ENCODE results near the gene LGI4.

LGI4 gene

GRCh38 chr19:35095667-35096368, 39.0 kb downstream of the LGI4 start:
- H3K4me2 ChIP-seq (ENCODE audit: low read depth, low read length, poor library complexity, severe bottlenecking), result no peak overlapping the region
- no peaks in the 10 kb centered on the region for H3K79me2 ChIP-seq (ENCODE audit: insufficient read depth, low read length)
- no peaks in the 10 kb centered on the region for H3K9me2 ChIP-seq (replicated peaks; ENCODE audit: insufficient read depth, low read length)
- no peak overlapping the region for H3K4me3 ChIP-seq (ENCODE audit: insufficient read depth, low read length, poor library complexity, severe bottlenecking)
- H3K27me3 ChIP-seq (ENCODE audit: low read length), result no peaks in the 10 kb centered on the region
- H4K20me1 ChIP-seq (ENCODE audit: low read depth, low read length), result no peaks in the 10 kb centered on the region
- H3F3A ChIP-seq (ENCODE audit: insufficient read depth), result peaks cover 6% of the 10 kb centered on the region; the same call in 1 of the 2 replicates
- H3K27ac ChIP-seq (ENCODE audit: low read depth, low read length), result no peak overlapping the region
- no peaks in the 10 kb centered on the region for H3K36me3 ChIP-seq (ENCODE audit: low read length)
- TF ChIP-seq EZH2phosphoT487 (conservative IDR thresholded peaks at IDR 0.05; ENCODE audit: low read length) (no peak), CTCF (IDR thresholded peaks at IDR 0.05; ENCODE audit: insufficient read depth, low read length, poor library complexity, severe bottlenecking) (no peak)
- no peak overlapping the region for H2AFZ ChIP-seq (ENCODE audit: low read depth, low read length, severe bottlenecking)
- H3K9ac ChIP-seq (ENCODE audit: low read length), result no peak overlapping the region
- no peaks in the 10 kb centered on the region for H3K9me3 ChIP-seq (ENCODE audit: insufficient read depth, low read length)

- Histone ChIP-seq H3K9me2 (replicated peaks; ENCODE audit: insufficient read depth, low read length) (no peaks in the 10 kb centered on the region), H3K36me3 (ENCODE audit: low read length) (no peaks in the 10 kb centered on the region), H3F3A (ENCODE audit: insufficient read depth) (peaks cover 6% of the 10 kb centered on the region; the same call in 1 of the 2 replicates), H4K20me1 (ENCODE audit: low read depth, low read length) (no peaks in the 10 kb centered on the region), H3K4me3 (ENCODE audit: insufficient read depth, low read length, poor library complexity, severe bottlenecking) (no peak overlapping the region), H3K9me3 (ENCODE audit: insufficient read depth, low read length) (no peaks in the 10 kb centered on the region), H3K4me2 (ENCODE audit: low read depth, low read length, poor library complexity, severe bottlenecking) (no peak overlapping the region), H3K27ac (ENCODE audit: low read depth, low read length) (no peak overlapping the region), H3K9ac (ENCODE audit: low read length) (no peak overlapping the region), H2AFZ (ENCODE audit: low read depth, low read length, severe bottlenecking) (no peak overlapping the region), H3K27me3 (ENCODE audit: low read length) (no peaks in the 10 kb centered on the region), H3K79me2 (ENCODE audit: insufficient read depth, low read length) (no peaks in the 10 kb centered on the region)
- TF ChIP-seq EZH2phosphoT487 (conservative IDR thresholded peaks at IDR 0.05; ENCODE audit: low read length), result no peak
- TF ChIP-seq CTCF (IDR thresholded peaks at IDR 0.05; ENCODE audit: insufficient read depth, low read length, poor library complexity, severe bottlenecking), result no peak
Observed at GRCh38 chr19:35094656-35095055, 40.2 kb downstream of the LGI4 start.

- Histone ChIP-seq H3K9ac (ENCODE audit: low read length) (no peak overlapping the region), H3K4me2 (ENCODE audit: low read depth, low read length, poor library complexity, severe bottlenecking) (no peak overlapping the region), H3K9me3 (ENCODE audit: insufficient read depth, low read length) (no peaks in the 10 kb centered on the region), H3K27ac (ENCODE audit: low read depth, low read length) (no peak overlapping the region), H2AFZ (ENCODE audit: low read depth, low read length, severe bottlenecking) (no peak overlapping the region), H3K27me3 (ENCODE audit: low read length) (no peaks in the 10 kb centered on the region), H3K36me3 (ENCODE audit: low read length) (no peaks in the 10 kb centered on the region), H3K9me2 (replicated peaks; ENCODE audit: insufficient read depth, low read length) (no peaks in the 10 kb centered on the region), H4K20me1 (ENCODE audit: low read depth, low read length) (no peaks in the 10 kb centered on the region), H3F3A (ENCODE audit: insufficient read depth) (peaks cover 6% of the 10 kb centered on the region; the same call in 1 of the 2 replicates), H3K79me2 (ENCODE audit: insufficient read depth, low read length) (no peaks in the 10 kb centered on the region), H3K4me3 (ENCODE audit: insufficient read depth, low read length, poor library complexity, severe bottlenecking) (no peak overlapping the region)
- TF ChIP-seq EZH2phosphoT487 (conservative IDR thresholded peaks at IDR 0.05; ENCODE audit: low read length), result no peak
Observed at GRCh38 chr19:35093941-35094647, 40.8 kb downstream of the LGI4 start.

- H3K27ac ChIP-seq (ENCODE audit: low read depth, low read length), result no peak overlapping the region
- no peak overlapping the region for H3K4me2 ChIP-seq (ENCODE audit: low read depth, low read length, poor library complexity, severe bottlenecking)
- H3K36me3 ChIP-seq (ENCODE audit: low read length), result no peaks in the 10 kb centered on the region
- no peaks in the 10 kb centered on the region for H3K79me2 ChIP-seq (ENCODE audit: insufficient read depth, low read length)
- H3K4me3 ChIP-seq (ENCODE audit: insufficient read depth, low read length, poor library complexity, severe bottlenecking), result no peak overlapping the region
- H2AFZ ChIP-seq (ENCODE audit: low read depth, low read length, severe bottlenecking), result no peak overlapping the region
- H3K9me2 ChIP-seq (replicated peaks; ENCODE audit: insufficient read depth, low read length), result no peaks in the 10 kb centered on the region
- TF ChIP-seq EZH2phosphoT487 (conservative IDR thresholded peaks at IDR 0.05; ENCODE audit: low read length), result no peak
- no peak for TF ChIP-seq CTCF (IDR thresholded peaks at IDR 0.05; ENCODE audit: insufficient read depth, low read length, poor library complexity, severe bottlenecking)
- peaks cover 6% of the 10 kb centered on the region; the same call in 1 of the 2 replicates for H3F3A ChIP-seq (ENCODE audit: insufficient read depth)
- H3K27me3 ChIP-seq (ENCODE audit: low read length), result no peaks in the 10 kb centered on the region
- H3K9me3 ChIP-seq (ENCODE audit: insufficient read depth, low read length), result no peaks in the 10 kb centered on the region
- no peak overlapping the region for H3K9ac ChIP-seq (ENCODE audit: low read length)
- no peaks in the 10 kb centered on the region for H4K20me1 ChIP-seq (ENCODE audit: low read depth, low read length)
Observed at GRCh38 chr19:35093430-35093829, 41.4 kb downstream of the LGI4 start.
